Measurements from ENCODE around the gene GMCL1. TPM values are rescaled to one million over a fixed set of nuclear protein-coding genes. Genes with fewer than 3 reads are reported as not detected.

The GMCL1 gene
- total RNA-seq, 1 donor from 2014 or later: 7.9 TPM

GRCh38 chr2:69926849-69927515, 97.5 kb downstream of the GMCL1 start:
- no peak for DNase-seq (ENCODE audit: low read depth in 2 of 2)

Other genes with a start within 250 kb of the GMCL1 start
- gene AAK1, start 185.9 kb upstream of the GMCL1 start, total RNA-seq: 15.5 and 18.5 TPM in 2 replicates
- 41.8 and 52.2 TPM in 2 replicates for gene ANXA4, start 87.5 kb upstream of the GMCL1 start, total RNA-seq
- gene SNRNP27, start 64.3 kb downstream of the GMCL1 start, total RNA-seq: 16.8 and 28.0 TPM in 2 replicates
- gene MXD1, start 85.4 kb downstream of the GMCL1 start, total RNA-seq: 2.4 and 4.8 TPM in 2 replicates
- gene ASPRV1, start 132.0 kb downstream of the GMCL1 start, total RNA-seq: under 0.01 TPM in 2 replicates

All from lung microvascular endothelial cell (primary cell).